GM10847 (cell line): ENCODE data around the gene ADPRHL1.

Source experiments
- POLR2A ChIP-seq: IDR thresholded peaks from 2 replicates; pipeline ENCODE4 v1.6.1; 2011; ENCODE audit not compliant: insufficient read length; ENCODE audit errors: extremely low read depth

ADPRHL1 gene

GRCh38 chr13:113486698-113487097, 33.4 kb upstream of the ADPRHL1 start:
- TF ChIP-seq POLR2A: no peak

GRCh38 chr13:113485545-113485944, 32.3 kb upstream of the ADPRHL1 start:
- no peak for TF ChIP-seq POLR2A

GRCh38 chr13:113483504-113484293, 30.4 kb upstream of the ADPRHL1 start:
- no peak for TF ChIP-seq POLR2A

GRCh38 chr13:113483081-113483480, 29.8 kb upstream of the ADPRHL1 start:
- no peak for TF ChIP-seq POLR2A

- TF ChIP-seq POLR2A: no peak
These were observed 25.9 kb upstream of the ADPRHL1 start for GRCh38 chr13:113479179-113479578.

GRCh38 chr13:113477724-113478123, 24.4 kb upstream of the ADPRHL1 start:
- TF ChIP-seq POLR2A: no peak

- TF ChIP-seq POLR2A: no peak
These were observed 23.5 kb upstream of the ADPRHL1 start for GRCh38 chr13:113476811-113477210.

GRCh38 chr13:113475911-113476310, 22.6 kb upstream of the ADPRHL1 start:
- no peak for TF ChIP-seq POLR2A

- no peak for TF ChIP-seq POLR2A
These were observed 22.0 kb upstream of the ADPRHL1 start for GRCh38 chr13:113475280-113475679.

- no peak for TF ChIP-seq POLR2A
These were observed 20.9 kb upstream of the ADPRHL1 start for GRCh38 chr13:113474179-113474578.

GRCh38 chr13:113472355-113473025, 19.2 kb upstream of the ADPRHL1 start:
- TF ChIP-seq POLR2A: no peak

GRCh38 chr13:113471844-113472243, 18.6 kb upstream of the ADPRHL1 start:
- TF ChIP-seq POLR2A: no peak

GRCh38 chr13:113470073-113470472, 16.8 kb upstream of the ADPRHL1 start:
- TF ChIP-seq POLR2A: no peak

GRCh38 chr13:113469582-113469981, 16.3 kb upstream of the ADPRHL1 start:
- no peak for TF ChIP-seq POLR2A

- no peak for TF ChIP-seq POLR2A
These were observed 15.3 kb upstream of the ADPRHL1 start for GRCh38 chr13:113468472-113469201.

GRCh38 chr13:113468029-113468428, 14.7 kb upstream of the ADPRHL1 start:
- no peak for TF ChIP-seq POLR2A
